Activated T-cell treated with anti-CD3 and anti-CD28 coated beads, Interleukin-2, amount 50 U/mL, for 72 hours (primary cell): ENCODE measurements around the gene GTSF1L. TPM values are rescaled to one million over a fixed set of nuclear protein-coding genes. Genes with fewer than 3 reads are reported as not detected.
A peak's percentile ranks its signal among the peaks of the same experiment; 100 is the strongest.

Source experiments
- ATAC-seq, 2 donors: fragments of 150-1000 bp; cut with Tn5 transposase; replicated peaks in 1 of 2; 2 replicates each; pipeline ENCODE4 v1.10.0; 2021; ENCODE audit warnings: moderate library complexity in 2 of 2, mild to moderate bottlenecking in 1 of 2
- DNase-seq, 2 donors: peaks; one replicate each; pipeline ENCODE4 v3.0.0; 2021 to 2022; ENCODE audit warnings: mixed read lengths in 1 of 2
- H3K27ac Mint-ChIP-seq: one replicate; pipeline ENCODE4 v1.8.0; 2022; ENCODE audit warnings: mild to moderate bottlenecking, moderate library complexity, mixed read lengths
- H3K27me3 Mint-ChIP-seq: one replicate; pipeline ENCODE4 v1.8.0; 2022; ENCODE audit warnings: low read depth, mixed read lengths
- H3K36me3 Mint-ChIP-seq, 2 donors: one replicate each; pipeline ENCODE4 v1.8.0; 2022; ENCODE audit warnings: mixed read lengths in 2 of 2, mild to moderate bottlenecking in 1 of 2; ENCODE audit not compliant: insufficient read depth in 2 of 2
- H3K4me1 Mint-ChIP-seq: one replicate; pipeline ENCODE4 v1.8.0; 2022; ENCODE audit warnings: low read depth, mixed read lengths
- H3K4me3 Mint-ChIP-seq, 2 donors: one replicate each; pipeline ENCODE4 v1.8.0; 2022; ENCODE audit warnings: mild to moderate bottlenecking in 2 of 2, mixed read lengths in 2 of 2, moderate library complexity in 2 of 2
- H3K9me3 Mint-ChIP-seq, 2 donors: one replicate each; pipeline ENCODE4 v1.8.0; 2022; ENCODE audit warnings: mixed read lengths in 2 of 2
- total RNA-seq, 2 donors: library from RNA; stranded (reverse); gene quantifications; one replicate each; pipeline ENCODE4 v1.2.3, GENCODE V29; 2022

GTSF1L gene
- total RNA-seq, 2 donors from 2014 or later, result not detected

- peaks cover 36% of the 10 kb centered on the region for H3K4me1 Mint-ChIP-seq
- DNase-seq, result no peak
- no peak overlapping the region for H3K27ac Mint-ChIP-seq
- peaks cover 0 to 1% of the 10 kb centered on the region in 2 donors for H3K36me3 Mint-ChIP-seq
- H3K9me3 Mint-ChIP-seq, result peaks cover 0 to 1% of the 10 kb centered on the region in 2 donors
- no peak for ATAC-seq
- H3K27me3 Mint-ChIP-seq, result peaks cover 8% of the 10 kb centered on the region
- no peak overlapping the region for H3K4me3 Mint-ChIP-seq
These were observed 12.4 kb upstream of the GTSF1L start for GRCh38 chr20:43739148-43739749.

GRCh38 chr20:43737925-43738324 lies 11.1 kb upstream of the GTSF1L start:
- Mint-ChIP-seq H3K4me1 (peaks cover 49% of the 10 kb centered on the region), H3K9me3 (peaks cover 0 to 1% of the 10 kb centered on the region in 2 donors), H3K36me3 (peaks cover 0 to 1% of the 10 kb centered on the region in 2 donors), H3K27ac (no peak overlapping the region), H3K4me3 (peak overlapping the region in 1 of 2 donors; percentile 47), H3K27me3 (no peaks in the 10 kb centered on the region)
- DNase-seq (no peak), ATAC-seq (no peak)

GRCh38 chr20:43736588-43737158 lies 9.9 kb upstream of the GTSF1L start:
- peak overlapping the region; percentile 48 for H3K27ac Mint-ChIP-seq

GRCh38 chr20:43731927-43732326 lies 5.1 kb upstream of the GTSF1L start:
- DNase-seq, result no peak
- no peaks in the 10 kb centered on the region for H3K27me3 Mint-ChIP-seq
- peaks cover 63% of the 10 kb centered on the region for H3K4me1 Mint-ChIP-seq
- no peak overlapping the region for H3K27ac Mint-ChIP-seq
- H3K4me3 Mint-ChIP-seq, result no peak overlapping the region
- peaks cover 0 to 2% of the 10 kb centered on the region in 2 donors for H3K9me3 Mint-ChIP-seq
- H3K36me3 Mint-ChIP-seq, result peaks cover 2 to 5% of the 10 kb centered on the region in 2 donors
- ATAC-seq, result no peak

More at GRCh38 chr20:43736588-43737158, 9.9 kb upstream of the GTSF1L start:
- ATAC-seq (peak; percentile 97 to 98), DNase-seq (peak; percentile 71 to 81)
- peaks cover 0 to 1% of the 10 kb centered on the region in 2 donors for H3K9me3 Mint-ChIP-seq
- no peaks in the 10 kb centered on the region for H3K27me3 Mint-ChIP-seq
- H3K4me3 Mint-ChIP-seq, result peak overlapping the region; percentile 10 to 47
- peaks cover 0 to 1% of the 10 kb centered on the region in 2 donors for H3K36me3 Mint-ChIP-seq
- H3K4me1 Mint-ChIP-seq, result peaks cover 60% of the 10 kb centered on the region

- H3K4me3 Mint-ChIP-seq, result no peak overlapping the region
- peaks cover 0 to 2% of the 10 kb centered on the region in 2 donors for H3K9me3 Mint-ChIP-seq
- peaks cover 58% of the 10 kb centered on the region for H3K4me1 Mint-ChIP-seq
- ATAC-seq, result no peak
- peaks cover 2 to 5% of the 10 kb centered on the region in 2 donors for H3K36me3 Mint-ChIP-seq
- H3K27me3 Mint-ChIP-seq, result no peaks in the 10 kb centered on the region
- H3K27ac Mint-ChIP-seq, result no peak overlapping the region
- no peak for DNase-seq
These were observed 4.7 kb upstream of the GTSF1L start for GRCh38 chr20:43731469-43731868.

GRCh38 chr20:43728686-43729255 lies 2.0 kb upstream of the GTSF1L start:
- peaks cover 2 to 4% of the 10 kb centered on the region in 2 donors for H3K36me3 Mint-ChIP-seq
- no peak overlapping the region for H3K27ac Mint-ChIP-seq
- H3K4me1 Mint-ChIP-seq, result peaks cover 47% of the 10 kb centered on the region
- peaks cover 0 to 1% of the 10 kb centered on the region in 2 donors for H3K9me3 Mint-ChIP-seq
- no peak overlapping the region for H3K4me3 Mint-ChIP-seq
- ATAC-seq (no peak), DNase-seq (no peak)
- no peaks in the 10 kb centered on the region for H3K27me3 Mint-ChIP-seq

- DNase-seq, result no peak
- H3K4me1 Mint-ChIP-seq, result peaks cover 47% of the 10 kb centered on the region
- H3K9me3 Mint-ChIP-seq, result peaks cover 0 to 1% of the 10 kb centered on the region in 2 donors
- ATAC-seq, result no peak
- H3K36me3 Mint-ChIP-seq, result peaks cover 2 to 4% of the 10 kb centered on the region in 2 donors
- H3K27ac Mint-ChIP-seq, result no peak overlapping the region
- H3K4me3 Mint-ChIP-seq, result no peak overlapping the region
- no peaks in the 10 kb centered on the region for H3K27me3 Mint-ChIP-seq
These were observed 1.3 kb upstream of the GTSF1L start for GRCh38 chr20:43727980-43728590.

- peaks cover 2 to 4% of the 10 kb centered on the region in 2 donors for H3K36me3 Mint-ChIP-seq
- H3K27ac Mint-ChIP-seq, result no peak overlapping the region
- no peak overlapping the region for H3K4me3 Mint-ChIP-seq
- no peak for DNase-seq
- no peaks in the 10 kb centered on the region for H3K27me3 Mint-ChIP-seq
- H3K4me1 Mint-ChIP-seq, result peaks cover 45% of the 10 kb centered on the region
- peaks cover 0 to 1% of the 10 kb centered on the region in 2 donors for H3K9me3 Mint-ChIP-seq
- no peak for ATAC-seq
These were observed 469 bp downstream of the GTSF1L start for GRCh38 chr20:43726333-43726732.

GRCh38 chr20:43725666-43726065 lies 1.1 kb downstream of the GTSF1L start:
- Mint-ChIP-seq H3K27me3 (no peaks in the 10 kb centered on the region), H3K27ac (no peak overlapping the region), H3K9me3 (peaks cover 0 to 1% of the 10 kb centered on the region in 2 donors), H3K4me1 (peaks cover 47% of the 10 kb centered on the region), H3K4me3 (no peak overlapping the region), H3K36me3 (peaks cover 2 to 4% of the 10 kb centered on the region in 2 donors)
- no peak for ATAC-seq
- no peak for DNase-seq

GRCh38 chr20:43724383-43724782 lies 2.4 kb downstream of the GTSF1L start:
- ATAC-seq, result no peak
- H3K4me3 Mint-ChIP-seq, result no peak overlapping the region
- peaks cover 2 to 10% of the 10 kb centered on the region in 2 donors for H3K36me3 Mint-ChIP-seq
- peaks cover 55% of the 10 kb centered on the region for H3K4me1 Mint-ChIP-seq
- no peak overlapping the region for H3K27ac Mint-ChIP-seq
- no peaks in the 10 kb centered on the region for H3K27me3 Mint-ChIP-seq
- peaks cover 0 to 3% of the 10 kb centered on the region in 2 donors for H3K9me3 Mint-ChIP-seq
- DNase-seq, result no peak

GRCh38 chr20:43723735-43724134 lies 3.1 kb downstream of the GTSF1L start:
- Mint-ChIP-seq H3K36me3 (peaks cover 4 to 15% of the 10 kb centered on the region in 2 donors), H3K27ac (peak overlapping the region; percentile 35), H3K9me3 (peaks cover 0 to 3% of the 10 kb centered on the region in 2 donors), H3K4me1 (peaks cover 57% of the 10 kb centered on the region), H3K4me3 (no peak overlapping the region), H3K27me3 (no peaks in the 10 kb centered on the region)
- ATAC-seq (no peak), DNase-seq (no peak)

- ATAC-seq, result no peak
These were observed 3.6 kb downstream of the GTSF1L start for GRCh38 chr20:43723186-43723585.

GRCh38 chr20:43722153-43722505 lies 4.7 kb downstream of the GTSF1L start:
- DNase-seq (peak; percentile 41 to 65), ATAC-seq (peak; percentile 69 to 82)
- Mint-ChIP-seq H3K27ac (no peak overlapping the region), H3K9me3 (peaks cover 0 to 2% of the 10 kb centered on the region in 2 donors), H3K4me3 (peak overlapping the region; percentile 48 to 80), H3K4me1 (peaks cover 62% of the 10 kb centered on the region), H3K36me3 (peaks cover 2 to 11% of the 10 kb centered on the region in 2 donors), H3K27me3 (no peaks in the 10 kb centered on the region)

More at GRCh38 chr20:43723186-43723585, 3.6 kb downstream of the GTSF1L start:
- Mint-ChIP-seq H3K27ac (no peak overlapping the region), H3K4me1 (peaks cover 56% of the 10 kb centered on the region), H3K27me3 (no peaks in the 10 kb centered on the region), H3K9me3 (peaks cover 0 to 2% of the 10 kb centered on the region in 2 donors), H3K36me3 (peaks cover 4 to 11% of the 10 kb centered on the region in 2 donors), H3K4me3 (no peak overlapping the region)
- DNase-seq, result no peak
